Measurements from ENCODE around the gene ATM. TPM values are rescaled to one million over a fixed set of nuclear protein-coding genes. Genes with fewer than 3 reads are reported as not detected.
"Not testable (repeated sequence)": the region's sequence is repeated elsewhere in the genome, so short reads cannot be mapped to it uniquely, and the experiment has no call there.

ATM gene
- total RNA-seq, 4 donors from 2014 or later, result 31.7 to 135 (median 88.5) TPM

- WGBS, 2 donors (ENCODE audit: low coverage in 1 of 2), result 96% methylated on average over 1 of the region's 1 CpG; no CpG with 5 or more reads in 1 of the 2 donors
- in situ Hi-C loops (cut with MboI; ENCODE audit: low pct_ligation_motif_present in 1 of 4, low pct_unique_long_range_greater_than_20kb in 1 of 4, low sequenced_read_pairs in 3 of 4) (no loop called here), intact Hi-C loops (cut with DNase I; ENCODE audit: low total_unique reads) (no loop called here)
- Histone ChIP-seq H3K4me3 (no peak overlapping the region), H3K27me3 (no peaks in the 10 kb centered on the region), H3K4me1 (no peaks in the 10 kb centered on the region), H3K36me3 (peaks cover 0 to 50% (median 15%) of the 10 kb centered on the region in 4 donors), H3K9me3 (no peaks in the 10 kb centered on the region), H3K27ac (no peak overlapping the region)
- TF ChIP-seq POLR2AphosphoS5 (IDR thresholded peaks at IDR 0.05) (no peak), POLR2A (IDR thresholded peaks at IDR 0.05) (no peak), EP300 (IDR thresholded peaks at IDR 0.05; ENCODE audit: low read depth) (no peak)
- no peak for DNase-seq
Observed at GRCh38 chr11:108286370-108286769, 63.5 kb downstream of the ATM start.

DNA sequence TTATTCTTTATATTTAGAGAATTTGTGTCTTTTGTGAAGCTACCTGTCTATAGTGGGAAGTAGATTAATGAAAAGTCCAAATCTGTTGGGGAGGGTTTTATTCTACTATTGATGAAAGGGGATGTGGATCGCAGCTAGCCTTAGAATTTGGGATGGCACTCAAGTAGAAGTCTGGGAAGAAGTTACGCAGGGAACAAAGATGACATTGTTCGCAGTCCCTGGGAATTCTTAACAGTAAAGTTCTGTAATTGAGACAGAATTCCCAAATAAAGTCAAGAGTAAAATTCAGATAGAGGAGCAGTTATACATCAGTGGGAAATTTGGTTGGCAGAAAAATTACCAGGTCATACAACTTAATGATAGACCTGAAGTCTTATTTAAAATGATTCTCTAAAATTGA lies 64.1 kb downstream of the ATM start:
- no peak for DNase-seq
- intact Hi-C loops (cut with DNase I; ENCODE audit: low total_unique reads) (no loop called here), in situ Hi-C loops (cut with MboI; ENCODE audit: low pct_ligation_motif_present in 1 of 4, low pct_unique_long_range_greater_than_20kb in 1 of 4, low sequenced_read_pairs in 3 of 4) (no loop called here)
- no peaks in the 10 kb centered on the region for H3K9me3 ChIP-seq
- H3K36me3 ChIP-seq, result peaks cover 0 to 50% (median 15%) of the 10 kb centered on the region in 4 donors
- no peaks in the 10 kb centered on the region for H3K4me1 ChIP-seq
- no peaks in the 10 kb centered on the region for H3K27me3 ChIP-seq
- H3K4me3 ChIP-seq, result no peak overlapping the region
- 93 to 100% methylated on average over 1 to 3 of the region's 3 CpGs for WGBS, 2 donors (ENCODE audit: low coverage in 1 of 2)
- no peak for TF ChIP-seq POLR2A (IDR thresholded peaks at IDR 0.05)
- TF ChIP-seq CTCF (IDR thresholded peaks at IDR 0.05), result no peak
- no peak for TF ChIP-seq POLR2AphosphoS5 (IDR thresholded peaks at IDR 0.05)
- no peak for TF ChIP-seq EP300 (IDR thresholded peaks at IDR 0.05; ENCODE audit: low read depth)
- H3K27ac ChIP-seq, result no peak overlapping the region

GRCh38 chr11:108289066-108289465 lies 66.2 kb downstream of the ATM start:
- peaks cover 0 to 38% (median 9%) of the 10 kb centered on the region in 4 donors for H3K36me3 ChIP-seq
- intact Hi-C loops (cut with DNase I; ENCODE audit: low total_unique reads); in situ Hi-C loops (cut with MboI; ENCODE audit: low pct_ligation_motif_present in 1 of 4, low pct_unique_long_range_greater_than_20kb in 1 of 4, low sequenced_read_pairs in 3 of 4); H3K9me3 ChIP-seq; H3K4me3 ChIP-seq; DNase-seq; H3K27me3 ChIP-seq; H3K4me1 ChIP-seq; H3K27ac ChIP-seq: not testable (repeated sequence)

DNA sequence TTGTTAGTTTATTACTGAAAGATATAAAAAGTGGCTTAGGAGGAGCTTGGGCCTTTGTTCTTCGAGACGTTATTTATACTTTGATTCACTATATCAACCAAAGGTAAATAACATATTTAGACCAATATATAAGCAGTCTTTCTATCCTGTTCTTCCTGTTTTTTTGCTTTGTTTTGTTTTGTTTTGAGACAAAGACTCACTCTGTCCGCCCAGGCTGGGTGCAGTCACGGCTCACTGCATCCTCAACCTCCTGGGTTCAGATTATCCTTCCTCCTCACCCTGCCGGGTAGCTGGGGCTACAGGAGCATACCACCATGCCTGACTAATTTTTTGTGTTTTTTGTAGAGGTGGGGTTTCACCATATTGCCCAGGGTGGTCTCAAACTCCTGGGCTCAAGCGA lies 66.8 kb downstream of the ATM start:
- Histone ChIP-seq H3K27me3 (no peaks in the 10 kb centered on the region), H3K4me3 (no peak overlapping the region), H3K4me1 (no peaks in the 10 kb centered on the region), H3K27ac (no peak overlapping the region), H3K9me3 (no peaks in the 10 kb centered on the region), H3K36me3 (peaks cover 0 to 34% (median 8%) of the 10 kb centered on the region in 4 donors)
- TF ChIP-seq CTCF (IDR thresholded peaks at IDR 0.05) (no peak), EP300 (IDR thresholded peaks at IDR 0.05; ENCODE audit: low read depth) (no peak), POLR2AphosphoS5 (IDR thresholded peaks at IDR 0.05) (no peak), POLR2A (IDR thresholded peaks at IDR 0.05) (no peak)
- 79 to 93% methylated on average over 6 of the region's 6 CpGs for WGBS, 2 donors (ENCODE audit: low coverage in 1 of 2)
- intact Hi-C loops (cut with DNase I; ENCODE audit: low total_unique reads) (no loop called here), in situ Hi-C loops (cut with MboI; ENCODE audit: low pct_ligation_motif_present in 1 of 4, low pct_unique_long_range_greater_than_20kb in 1 of 4, low sequenced_read_pairs in 3 of 4) (no loop called here)
- no peak for DNase-seq

DNA sequence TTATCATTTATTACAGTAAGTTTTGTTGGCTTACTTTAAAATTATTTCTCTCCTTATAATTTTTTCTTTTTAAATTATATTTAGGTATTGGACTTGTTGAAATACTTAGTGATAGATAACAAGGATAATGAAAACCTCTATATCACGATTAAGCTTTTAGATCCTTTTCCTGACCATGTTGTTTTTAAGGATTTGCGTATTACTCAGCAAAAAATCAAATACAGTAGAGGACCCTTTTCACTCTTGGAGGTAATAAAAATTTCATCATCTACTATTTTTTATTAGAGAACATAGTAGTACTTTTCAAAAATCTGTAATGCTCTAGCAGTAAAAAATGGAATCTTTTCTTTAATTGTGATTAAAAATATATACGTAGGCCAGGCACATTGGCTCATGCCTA lies 70.4 kb downstream of the ATM start:
- H3K4me3 ChIP-seq, result no peak overlapping the region
- 90 to 94% methylated on average over 2 to 3 of the region's 3 CpGs for WGBS, 2 donors (ENCODE audit: low coverage in 1 of 2)
- TF ChIP-seq POLR2AphosphoS5 (IDR thresholded peaks at IDR 0.05) (no peak), CTCF (IDR thresholded peaks at IDR 0.05) (no peak), POLR2A (IDR thresholded peaks at IDR 0.05) (no peak), EP300 (IDR thresholded peaks at IDR 0.05; ENCODE audit: low read depth) (no peak)
- H3K36me3 ChIP-seq, result peaks cover 0 to 38% (median 8%) of the 10 kb centered on the region in 4 donors
- DNase-seq, result no peak
- no peaks in the 10 kb centered on the region for H3K27me3 ChIP-seq
- no peak overlapping the region for H3K27ac ChIP-seq
- no peaks in the 10 kb centered on the region for H3K9me3 ChIP-seq
- intact Hi-C loops (cut with DNase I; ENCODE audit: low total_unique reads), result no loop called here
- no peaks in the 10 kb centered on the region for H3K4me1 ChIP-seq
- in situ Hi-C loops (cut with MboI; ENCODE audit: low pct_ligation_motif_present in 1 of 4, low pct_unique_long_range_greater_than_20kb in 1 of 4, low sequenced_read_pairs in 3 of 4), result no loop called here
